Testis (tissue), 3 donors: ENCODE measurements around the gene CPT1C. TPM values are rescaled to one million over a fixed set of nuclear protein-coding genes. Genes with fewer than 3 reads are reported as not detected.

Experiments
- DNase-seq: peaks from one replicate; pipeline ENCODE4 v3.0.0-alpha.2; 2019
- H3K27ac ChIP-seq, 2 donors: fragments of 200-600 bp; sonication (generic); one replicate each; pipeline ENCODE4 v1.5.1; 2019
- H3K27me3 ChIP-seq: fragments of 200-600 bp; sonication (generic); one replicate; pipeline ENCODE4 v1.5.1; 2019
- H3K36me3 ChIP-seq: fragments of 200-600 bp; sonication (generic); one replicate; pipeline ENCODE4 v1.5.1; 2017; ENCODE audit warnings: low read depth; ENCODE audit errors: missing control alignments
- H3K4me1 ChIP-seq: fragments of 200-600 bp; sonication (generic); one replicate; pipeline ENCODE4 v1.5.1; 2019
- H3K4me3 ChIP-seq, 2 donors: fragments of 200-600 bp; sonication (generic); one replicate each; pipeline ENCODE4 v1.5.1; 2017 to 2019
- H3K9me3 ChIP-seq: fragments of 200-600 bp; sonication (generic); one replicate; pipeline ENCODE4 v1.5.1; 2017
- CTCF ChIP-seq, 3 experiments: fragments of 450-650 bp in 2 of 3; fragments of 200-600 bp in 1 of 3; sonication (generic) in 1 of 3; IDR thresholded peaks; one replicate each; pipeline ENCODE4 v1.5.1; 2016 to 2019; ENCODE audit warnings: antibody characterized with exemption in 3 of 3, mild to moderate bottlenecking in 2 of 3, moderate library complexity in 1 of 3
- POLR2A ChIP-seq: fragments of 450-650 bp; IDR thresholded peaks from one replicate; pipeline ENCODE4 v1.6.1; 2017; ENCODE audit warnings: antibody characterized with exemption, mild to moderate bottlenecking, moderate library complexity
- WGBS, 2 donors: methylation state at CpG; one replicate each; pipeline ENCODE4 v1.1.5; 2018; 5-methylcytosine and 5-hydroxymethylcytosine counted together
- intact Hi-C: fragments of 100-400 bp; cut with DNase I; formaldehyde crosslinking; loops from one replicate; pipeline ENCODE4 v1.15.1; 2023; ENCODE audit warnings: low total_unique reads
- polyA plus RNA-seq: library from polyadenylated mRNA; stranded (reverse); fragments of 350-450 nt; fragmentation: Illumina TruSeq; extraction: RNeasy Lipid Tissue Mini Kit (QIAGEN cat#74804); gene quantifications from one replicate; pipeline ENCODE4 v1.2.3, GENCODE V29; 2014; ENCODE audit warnings: low read depth, low replicate concordance; ENCODE audit not compliant: insufficient read depth
- total RNA-seq, 2 donors: library from RNA; depleted of rRNA; stranded (reverse); fragments of >200 nt; gene quantifications; one replicate each; pipeline ENCODE4 v1.2.3, GENCODE V29; 2016

CPT1C gene
- total and polyA plus RNA-seq, 3 donors from 2014 or later, result 8.8 to 17.1 (median 9.8) TPM

GRCh38 chr19:49677231-49677900 is 13.6 kb upstream of the CPT1C start, which contains the start of gene PRMT1:
Gene PRMT1, plus strand, starts transcription at chr19:49677271. Its CDS starts 10 bp downstream, at chr19:49677281.
- Histone ChIP-seq H3K36me3 (no peaks in the 10 kb centered on the region), H3K4me1 (peaks cover 42% of the 10 kb centered on the region), H3K27me3 (no peaks in the 10 kb centered on the region), H3K27ac (peak within 1 kb of the TSS; percentile 79 to 96), H3K9me3 (no peaks in the 10 kb centered on the region), H3K4me3 (peak within 1 kb of the TSS; percentile 86 to 91)
- TF ChIP-seq CTCF (IDR thresholded peaks at IDR 0.05), result no peak
- TF ChIP-seq POLR2A, result peak; percentile 92
- intact Hi-C loops, result no loop called here
- WGBS, 2 donors, result 0 to 1% methylated on average over 22 to 37 of the region's 57 CpGs
- no peak for DNase-seq

- H3K27ac ChIP-seq, result peak overlapping the region; percentile 79 to 91
- intact Hi-C loops, result no loop called here
- H3K27me3 ChIP-seq, result no peaks in the 10 kb centered on the region
- H3K4me1 ChIP-seq, result peaks cover 42% of the 10 kb centered on the region
- peak overlapping the region; percentile 86 to 91 for H3K4me3 ChIP-seq
- H3K36me3 ChIP-seq, result no peaks in the 10 kb centered on the region
- H3K9me3 ChIP-seq, result no peaks in the 10 kb centered on the region
- peak; percentile 72 for DNase-seq
- 0 to 1% methylated on average over 14 to 17 of the region's 21 CpGs for WGBS, 2 donors
- peak; percentile 49 to 69 (median 59) for TF ChIP-seq CTCF (IDR thresholded peaks at IDR 0.05)
- no peak for TF ChIP-seq POLR2A
Measured at GRCh38 chr19:49677901-49678674, 12.8 kb upstream of the CPT1C start.

- H3K9me3 ChIP-seq, result no peaks in the 10 kb centered on the region
- no peaks in the 10 kb centered on the region for H3K27me3 ChIP-seq
- TF ChIP-seq POLR2A, result no peak
- intact Hi-C loops, result no loop called here
- peak overlapping the region in 1 of 2 donors; percentile 91 for H3K27ac ChIP-seq
- peaks cover 42% of the 10 kb centered on the region for H3K4me1 ChIP-seq
- H3K4me3 ChIP-seq, result no peak overlapping the region
- DNase-seq, result no peak
- no peaks in the 10 kb centered on the region for H3K36me3 ChIP-seq
- 49 to 52% methylated on average over 7 to 12 of the region's 12 CpGs for WGBS, 2 donors
Measured at GRCh38 chr19:49678985-49679770, 11.7 kb upstream of the CPT1C start.

GRCh38 chr19:49679771-49680413 is 11.0 kb upstream of the CPT1C start:
- H3K4me3 ChIP-seq, result no peak overlapping the region

More at GRCh38 chr19:49679771-49680413, 11.0 kb upstream of the CPT1C start:
- Histone ChIP-seq H3K9me3 (no peaks in the 10 kb centered on the region), H3K36me3 (no peaks in the 10 kb centered on the region), H3K27me3 (no peaks in the 10 kb centered on the region), H3K27ac (peak overlapping the region; percentile 75 to 91), H3K4me1 (peaks cover 45% of the 10 kb centered on the region)
- intact Hi-C loops, result no loop called here
- no peak for DNase-seq
- TF ChIP-seq CTCF (IDR thresholded peaks at IDR 0.05), result no peak
- no peak for TF ChIP-seq POLR2A
- WGBS, 2 donors, result 35 to 41% methylated on average over 10 of the region's 10 CpGs
